ENCODE results near the gene RAB5IF. TPM values are rescaled to one million over a fixed set of nuclear protein-coding genes. Genes with fewer than 3 reads are reported as not detected.
A peak's percentile ranks its signal among the peaks of the same experiment; 100 is the strongest.
"Not testable (repeated sequence)": the region's sequence is repeated elsewhere in the genome, so short reads cannot be mapped to it uniquely, and the experiment has no call there.

The RAB5IF gene
- polyA plus RNA-seq: 100 to 1,000 TPM; 230 to 380 (median 276) TPM

- Mint-ChIP-seq H3K9me3 (no peaks in the 10 kb centered on the region), H3K27me3 (ENCODE audit: low read depth in 3 of 3) (peaks cover 15 to 27% (median 24%) of the 10 kb centered on the region in 3 donors), H3K27ac (peak within 1 kb of the TSS; percentile 96 to 99 (median 98)), H3K4me1 (peaks cover 29 to 35% of the 10 kb centered on the region in 2 donors), H3K36me3 (peaks cover 0 to 14% (median under 1%) of the 10 kb centered on the region in 3 donors), H3K4me3 (peak within 1 kb of the TSS; percentile 97 to 99 (median 98))
- DNase-seq: peak; percentile 99
These were observed at the start of gene RAB5IF for GRCh38 chr20:36605399-36606157. TSS of gene RAB5IF (plus strand) at chr20:36605779. CDS start at chr20:36605952, 173 bp downstream.

- Mint-ChIP-seq H3K27ac (peak overlapping the region in 5 of 6 donors; percentile 17 to 100 (median 95)), H3K4me3 (peak overlapping the region in 1 of 5 donors; percentile 13), H3K4me1 (peaks cover 25 to 29% of the 10 kb centered on the region in 2 donors), H3K36me3 (peaks cover 0 to 4% (median 0%) of the 10 kb centered on the region in 3 donors), H3K27me3 (ENCODE audit: low read depth in 3 of 3) (peaks cover 19 to 37% (median 32%) of the 10 kb centered on the region in 3 donors), H3K9me3 (peaks cover 10 to 27% (median 23%) of the 10 kb centered on the region in 6 donors)
- no peak for DNase-seq
These were observed 42.9 kb upstream of the RAB5IF start for GRCh38 chr20:36562724-36563123.

- Mint-ChIP-seq H3K9me3 (peaks cover 10 to 27% (median 23%) of the 10 kb centered on the region in 6 donors), H3K4me3 (peak overlapping the region in 3 of 5 donors; percentile 35 to 73 (median 40)), H3K4me1 (peaks cover 25 to 29% of the 10 kb centered on the region in 2 donors), H3K27ac (peak overlapping the region; percentile 88 to 100 (median 96)), H3K27me3 (ENCODE audit: low read depth in 3 of 3) (peaks cover 19 to 37% (median 32%) of the 10 kb centered on the region in 3 donors), H3K36me3 (peaks cover 0 to 4% (median 0%) of the 10 kb centered on the region in 3 donors)
- no peak for DNase-seq
These were observed 42.2 kb upstream of the RAB5IF start for GRCh38 chr20:36563374-36563773.

- H3K27me3 Mint-ChIP-seq (ENCODE audit: low read depth in 3 of 3): peaks cover 19 to 37% (median 32%) of the 10 kb centered on the region in 3 donors
- DNase-seq: peak; percentile 76 to 84 (median 83)
- H3K36me3 Mint-ChIP-seq: not testable (repeated sequence)
- H3K4me1 Mint-ChIP-seq: peaks cover 25 to 29% of the 10 kb centered on the region in 2 donors
- peak overlapping the region; percentile 88 to 100 (median 96) for H3K27ac Mint-ChIP-seq
- peak overlapping the region; percentile 10 to 73 (median 57) for H3K4me3 Mint-ChIP-seq
- peaks cover 10 to 27% (median 23%) of the 10 kb centered on the region in 6 donors for H3K9me3 Mint-ChIP-seq
These were observed 41.4 kb upstream of the RAB5IF start for GRCh38 chr20:36564078-36564725.

- H3K9me3 Mint-ChIP-seq: peaks cover 10 to 27% (median 23%) of the 10 kb centered on the region in 6 donors
- H3K27ac Mint-ChIP-seq: peak overlapping the region; percentile 83 to 97 (median 94)
- peak overlapping the region; percentile 36 to 69 (median 44) for H3K4me3 Mint-ChIP-seq
- DNase-seq: peak; percentile 84 to 88 (median 87)
- peaks cover 19 to 37% (median 32%) of the 10 kb centered on the region in 3 donors for H3K27me3 Mint-ChIP-seq (ENCODE audit: low read depth in 3 of 3)
- H3K4me1 Mint-ChIP-seq: peaks cover 25 to 29% of the 10 kb centered on the region in 2 donors
- H3K36me3 Mint-ChIP-seq: not testable (repeated sequence)
These were observed 40.9 kb upstream of the RAB5IF start for GRCh38 chr20:36564726-36565121.

GRCh38 chr20:36565520-36565919 is 40.1 kb upstream of the RAB5IF start:
- Mint-ChIP-seq H3K27ac (peak overlapping the region; percentile 83 to 97 (median 94)), H3K4me1 (peaks cover 25 to 29% of the 10 kb centered on the region in 2 donors), H3K9me3 (peaks cover 10 to 27% (median 23%) of the 10 kb centered on the region in 6 donors), H3K27me3 (ENCODE audit: low read depth in 3 of 3) (peaks cover 19 to 37% (median 32%) of the 10 kb centered on the region in 3 donors), H3K4me3 (no peak overlapping the region), H3K36me3 (peaks cover 0 to 4% (median 0%) of the 10 kb centered on the region in 3 donors)
- DNase-seq: no peak

- no peak for DNase-seq
- Mint-ChIP-seq H3K36me3 (no peaks in the 10 kb centered on the region), H3K27me3 (ENCODE audit: low read depth in 3 of 3) (peaks cover 11 to 28% (median 20%) of the 10 kb centered on the region in 3 donors)
These were observed 35.6 kb upstream of the RAB5IF start for GRCh38 chr20:36569847-36570429.

GRCh38 chr20:36571564-36572504 is 33.7 kb upstream of the RAB5IF start:
- Mint-ChIP-seq H3K27ac (peak overlapping the region; percentile 91 to 99 (median 96)), H3K4me3 (peak overlapping the region; percentile 84 to 90 (median 85)), H3K4me1 (peaks cover 27 to 31% of the 10 kb centered on the region in 2 donors), H3K36me3 (no peaks in the 10 kb centered on the region), H3K9me3 (no peaks in the 10 kb centered on the region), H3K27me3 (ENCODE audit: low read depth in 3 of 3) (peaks cover 9 to 24% (median 17%) of the 10 kb centered on the region in 3 donors)
- DNase-seq: no peak

More at GRCh38 chr20:36569847-36570429, 35.6 kb upstream of the RAB5IF start:
- peaks cover 21 to 23% of the 10 kb centered on the region in 2 donors for H3K4me1 Mint-ChIP-seq
- no peak overlapping the region for H3K4me3 Mint-ChIP-seq
- H3K9me3 Mint-ChIP-seq: peaks cover under 1 to 8% (median 5%) of the 10 kb centered on the region in 6 donors
- peak overlapping the region; percentile 12 to 66 (median 37) for H3K27ac Mint-ChIP-seq

- Mint-ChIP-seq H3K4me1 (peaks cover 27 to 31% of the 10 kb centered on the region in 2 donors), H3K27me3 (ENCODE audit: low read depth in 3 of 3) (peaks cover 7 to 24% (median 16%) of the 10 kb centered on the region in 3 donors), H3K9me3 (no peaks in the 10 kb centered on the region), H3K4me3 (peak overlapping the region; percentile 84 to 90 (median 85)), H3K36me3 (no peaks in the 10 kb centered on the region), H3K27ac (peak overlapping the region; percentile 91 to 99 (median 96))
- peak in 1 of 3 donors; percentile 67 for DNase-seq
These were observed 32.9 kb upstream of the RAB5IF start for GRCh38 chr20:36572701-36573102.

GRCh38 chr20:36573103-36573797 is 32.3 kb upstream of the RAB5IF start, which contains the start of gene TGIF2:
TSS of gene TGIF2 (plus strand) at chr20:36573597. CDS start at chr20:36578775, 5,178 bp downstream.
- Mint-ChIP-seq H3K27me3 (ENCODE audit: low read depth in 3 of 3) (peaks cover 7 to 24% (median 16%) of the 10 kb centered on the region in 3 donors), H3K9me3 (no peaks in the 10 kb centered on the region), H3K27ac (peak within 1 kb of the TSS; percentile 91 to 99 (median 96)), H3K4me3 (peak within 1 kb of the TSS; percentile 87 to 94 (median 92)), H3K4me1 (peaks cover 27 to 31% of the 10 kb centered on the region in 2 donors), H3K36me3 (no peaks in the 10 kb centered on the region)
- DNase-seq: peak; percentile 85 to 89 (median 87)

GRCh38 chr20:36573798-36574365 is 31.7 kb upstream of the RAB5IF start:
- Mint-ChIP-seq H3K27me3 (ENCODE audit: low read depth in 3 of 3) (peaks cover 7 to 24% (median 16%) of the 10 kb centered on the region in 3 donors), H3K4me3 (peak overlapping the region; percentile 40 to 93 (median 59)), H3K27ac (peak overlapping the region; percentile 12 to 91 (median 71)), H3K9me3 (no peaks in the 10 kb centered on the region), H3K4me1 (peaks cover 27 to 31% of the 10 kb centered on the region in 2 donors), H3K36me3 (no peaks in the 10 kb centered on the region)
- peak in 2 of 3 donors; percentile 47 to 60 for DNase-seq
